ENCODE results near the gene GAP43.

DNA sequence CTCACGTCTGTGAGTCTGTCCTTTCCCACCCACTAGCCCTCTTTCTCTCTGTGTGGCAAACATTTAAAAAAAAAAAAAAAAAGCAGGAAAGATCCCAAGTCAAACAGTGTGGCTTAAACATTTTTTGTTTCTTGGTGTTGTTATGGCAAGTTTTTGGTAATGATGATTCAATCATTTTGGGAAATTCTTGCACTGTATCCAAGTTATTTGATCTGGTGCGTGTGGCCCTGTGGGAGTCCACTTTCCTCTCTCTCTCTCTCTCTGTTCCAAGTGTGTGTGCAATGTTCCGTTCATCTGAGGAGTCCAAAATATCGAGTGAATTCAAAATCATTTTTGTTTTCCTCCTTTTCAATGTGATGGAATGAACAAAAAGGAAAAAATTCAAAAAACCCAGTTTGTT, 97.7 kb downstream of the GAP43 start:
- TF ChIP-seq, protein P1, sequence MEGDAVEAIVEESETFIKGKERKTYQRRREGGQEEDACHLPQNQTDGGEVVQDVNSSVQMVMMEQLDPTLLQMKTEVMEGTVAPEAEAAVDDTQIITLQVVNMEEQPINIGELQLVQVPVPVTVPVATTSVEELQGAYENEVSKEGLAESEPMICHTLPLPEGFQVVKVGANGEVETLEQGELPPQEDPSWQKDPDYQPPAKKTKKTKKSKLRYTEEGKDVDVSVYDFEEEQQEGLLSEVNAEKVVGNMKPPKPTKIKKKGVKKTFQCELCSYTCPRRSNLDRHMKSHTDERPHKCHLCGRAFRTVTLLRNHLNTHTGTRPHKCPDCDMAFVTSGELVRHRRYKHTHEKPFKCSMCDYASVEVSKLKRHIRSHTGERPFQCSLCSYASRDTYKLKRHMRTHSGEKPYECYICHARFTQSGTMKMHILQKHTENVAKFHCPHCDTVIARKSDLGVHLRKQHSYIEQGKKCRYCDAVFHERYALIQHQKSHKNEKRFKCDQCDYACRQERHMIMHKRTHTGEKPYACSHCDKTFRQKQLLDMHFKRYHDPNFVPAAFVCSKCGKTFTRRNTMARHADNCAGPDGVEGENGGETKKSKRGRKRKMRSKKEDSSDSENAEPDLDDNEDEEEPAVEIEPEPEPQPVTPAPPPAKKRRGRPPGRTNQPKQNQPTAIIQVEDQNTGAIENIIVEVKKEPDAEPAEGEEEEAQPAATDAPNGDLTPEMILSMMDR (conservative IDR thresholded peaks at IDR 0.05; ENCODE audit: low read length) = no peak
- TF ChIP-seq EZH2phosphoT487 (IDR thresholded peaks at IDR 0.05; ENCODE audit: borderline replicate concordance) = no peak

All from Loucy (cell line).